Right lobe of liver (tissue), 4 donors: ENCODE results near the gene COA4.

Experiments
- CTCF ChIP-seq, 4 donors: fragments of 200-600 bp in 3 of 4; fragments of 450-650 bp in 1 of 4; IDR thresholded peaks; one replicate each; pipeline versions ENCODE4 v1.5.1 to v1.8.0; 2016 to 2022; ENCODE audit warnings: antibody characterized with exemption in 4 of 4, mild to moderate bottlenecking in 2 of 4
- POLR2A ChIP-seq: fragments of 450-650 bp; IDR thresholded peaks from one replicate; pipeline ENCODE4 v1.6.1; 2017; ENCODE audit warnings: antibody characterized with exemption, mild to moderate bottlenecking
- donor health status: DM: no; HTN: no; CAD: no.
- donor health status: DM: no; HTN: no; CAD: no.
- donor health status: DM: no; HTN: yes; CAD: no.

- no peak for TF ChIP-seq CTCF (IDR thresholded peaks at IDR 0.05)
- no peak for TF ChIP-seq POLR2A
These were observed 25.7 kb upstream of the COA4 start for GRCh38 chr11:73902303-73902702.
